ENCODE data around the gene TNS1.

TNS1 gene

GRCh38 chr2:217935901-217936684, 66.7 kb downstream of the TNS1 start:
- no peak for TF ChIP-seq CTCF (IDR thresholded peaks at IDR 0.05; ENCODE audit: low read depth, low read length)
- no peak overlapping the region for H3K4me3 ChIP-seq (ENCODE audit: low read depth, low read length)

DNA sequence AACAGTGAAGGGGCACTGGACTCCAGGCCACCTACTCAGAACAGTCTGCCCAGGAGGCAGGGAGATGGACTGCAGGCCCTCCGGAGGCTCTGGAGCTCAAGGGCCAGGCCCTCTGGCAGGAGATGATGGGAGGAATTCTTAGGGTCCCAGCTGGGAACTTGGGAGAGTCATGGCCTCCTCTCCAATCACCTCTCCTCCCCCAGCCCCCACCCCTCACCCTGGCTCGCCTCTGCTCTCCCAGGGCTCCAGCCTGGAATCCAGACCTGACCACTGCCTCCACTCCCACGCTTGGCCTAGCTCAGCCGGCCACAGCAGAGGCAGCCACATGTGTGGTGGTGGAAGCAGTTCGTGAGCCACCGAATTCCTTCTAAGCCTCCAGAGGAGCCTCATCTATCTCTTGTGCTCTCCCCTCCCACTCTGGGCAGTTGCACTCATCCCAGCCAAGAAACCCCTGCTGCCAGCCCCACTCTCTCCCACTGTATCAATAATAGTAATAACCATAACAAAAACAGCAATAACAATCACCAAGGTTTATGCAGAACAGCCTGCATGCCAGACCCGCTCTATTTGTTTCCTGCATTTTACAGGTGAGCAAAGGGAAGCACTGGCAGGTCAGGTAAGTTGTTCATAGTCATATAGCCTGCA, 67.4 kb downstream of the TNS1 start:
- H3K4me3 ChIP-seq (ENCODE audit: low read depth, low read length) = no peak overlapping the region
- TF ChIP-seq CTCF (IDR thresholded peaks at IDR 0.05; ENCODE audit: low read depth, low read length) = no peak

DNA sequence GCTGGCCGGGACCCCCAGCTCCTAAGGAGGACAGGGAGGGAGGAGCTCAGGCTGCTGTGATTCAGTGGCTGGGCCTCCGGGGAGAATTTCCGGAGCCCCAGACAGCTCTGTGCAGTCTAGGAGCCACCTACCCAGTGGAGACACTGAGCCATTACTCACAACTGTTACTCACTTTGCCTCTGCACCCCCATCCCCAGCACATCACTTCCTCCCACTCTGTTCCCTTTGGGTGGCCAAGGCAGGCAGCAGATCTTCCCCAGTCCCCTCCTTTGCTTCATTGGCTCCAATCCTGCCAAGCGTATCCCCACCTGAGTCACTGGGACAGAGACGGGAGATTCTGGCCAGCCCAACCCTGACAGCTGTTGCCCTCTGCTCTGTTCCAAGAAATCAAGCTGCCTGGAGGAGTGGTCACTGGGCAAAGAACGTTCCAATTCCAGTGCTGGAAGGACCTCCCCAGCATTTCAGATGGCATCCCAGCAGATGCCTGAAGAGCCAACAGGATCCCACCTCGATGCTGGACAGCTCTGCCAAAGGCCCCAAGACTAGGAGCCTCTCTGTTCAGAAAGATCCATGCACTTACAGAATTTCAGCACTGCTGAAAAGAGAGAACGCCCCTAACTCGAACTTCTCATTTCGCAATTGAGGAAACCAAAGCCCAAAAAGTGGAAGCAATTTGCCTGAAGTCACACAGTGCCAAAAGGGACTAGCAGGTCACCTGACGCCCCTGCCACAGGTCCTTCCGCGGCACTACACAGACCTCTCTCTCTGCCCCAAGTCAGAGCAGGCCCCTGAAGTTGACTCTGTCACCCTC, 68.3 kb downstream of the TNS1 start:
- no peak for TF ChIP-seq CTCF (IDR thresholded peaks at IDR 0.05; ENCODE audit: low read depth, low read length)
- H3K4me3 ChIP-seq (ENCODE audit: low read depth, low read length) = no peak overlapping the region

GRCh38 chr2:217933617-217933993, 69.2 kb downstream of the TNS1 start:
- no peak for TF ChIP-seq CTCF (IDR thresholded peaks at IDR 0.05; ENCODE audit: low read depth, low read length)
- no peak overlapping the region for H3K4me3 ChIP-seq (ENCODE audit: low read depth, low read length)

GRCh38 chr2:217932803-217933616, 69.8 kb downstream of the TNS1 start:
- no peak for TF ChIP-seq CTCF (IDR thresholded peaks at IDR 0.05; ENCODE audit: low read depth, low read length)
- H3K4me3 ChIP-seq (ENCODE audit: low read depth, low read length) = no peak overlapping the region

GRCh38 chr2:217931846-217932560, 70.8 kb downstream of the TNS1 start:
- H3K4me3 ChIP-seq (ENCODE audit: low read depth, low read length) = no peak overlapping the region
- no peak for TF ChIP-seq CTCF (IDR thresholded peaks at IDR 0.05; ENCODE audit: low read depth, low read length)
